HFF-Myc (cell line): ENCODE results near the gene HIVEP1.

Experiments used
- DNase-seq: peaks from one replicate; pipeline ENCODE4 v3.0.0-alpha.2; 2011; ENCODE audit warnings: low read depth; ENCODE audit errors: extremely low read depth
- H3K4me3 ChIP-seq: replicated peaks from 2 replicates; pipeline ENCODE4 v1.5.1; 2011; ENCODE audit warnings: low read depth, mild to moderate bottlenecking, control low read depth, low read length
- CTCF ChIP-seq: IDR thresholded peaks from 2 replicates; pipeline ENCODE4 v1.5.1; 2012; ENCODE audit warnings: mild to moderate bottlenecking, low read depth, low read length, control low read depth; ENCODE audit errors: missing control alignments

The HIVEP1 gene

DNA sequence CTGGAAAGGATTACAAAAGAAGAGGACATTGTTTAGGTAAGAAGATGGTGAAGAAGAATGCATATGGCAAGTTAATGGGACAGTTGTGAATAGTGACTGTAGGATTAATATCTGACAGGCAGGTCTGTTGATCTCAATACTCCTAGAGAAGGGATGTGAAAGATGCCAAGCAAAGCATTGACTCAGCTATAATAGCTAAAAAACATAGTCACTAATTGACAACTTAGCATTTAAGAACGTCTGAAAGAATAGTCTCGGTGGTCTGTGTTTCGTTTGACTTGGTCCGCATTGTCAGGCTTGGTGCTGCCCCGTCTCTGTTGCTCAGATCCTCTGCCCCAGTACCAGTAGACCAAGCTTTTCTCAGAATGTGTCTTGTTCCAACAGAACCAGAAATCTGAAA is 65.9 kb downstream of the HIVEP1 start:
- no peak overlapping the region for H3K4me3 ChIP-seq
- no peak for DNase-seq
- no peak for TF ChIP-seq CTCF

- no peak for TF ChIP-seq CTCF
- DNase-seq: no peak
- no peak overlapping the region for H3K4me3 ChIP-seq
These were observed 69.7 kb downstream of the HIVEP1 start for GRCh38 chr6:12081771-12082170.

DNA sequence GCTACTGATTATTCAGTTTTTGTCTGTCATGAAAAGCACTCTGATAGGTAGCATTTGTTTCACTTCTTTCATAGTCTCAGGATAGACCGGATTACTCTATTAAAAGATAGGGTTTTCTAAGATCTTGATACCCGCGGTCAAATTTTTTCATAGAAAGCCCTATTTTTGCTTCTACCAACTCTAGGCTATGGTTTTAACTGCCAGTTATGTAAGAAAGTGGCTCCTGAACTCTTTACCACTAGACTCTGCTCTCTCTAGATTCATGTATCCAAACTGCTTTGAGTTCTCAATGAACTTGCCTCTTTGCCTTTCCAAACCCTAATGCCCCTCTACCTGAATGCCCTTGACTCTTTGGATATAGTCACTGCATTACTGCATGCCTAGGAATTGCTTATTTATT is 70.3 kb downstream of the HIVEP1 start:
- TF ChIP-seq CTCF: no peak
- DNase-seq: no peak
- no peak overlapping the region for H3K4me3 ChIP-seq

DNA sequence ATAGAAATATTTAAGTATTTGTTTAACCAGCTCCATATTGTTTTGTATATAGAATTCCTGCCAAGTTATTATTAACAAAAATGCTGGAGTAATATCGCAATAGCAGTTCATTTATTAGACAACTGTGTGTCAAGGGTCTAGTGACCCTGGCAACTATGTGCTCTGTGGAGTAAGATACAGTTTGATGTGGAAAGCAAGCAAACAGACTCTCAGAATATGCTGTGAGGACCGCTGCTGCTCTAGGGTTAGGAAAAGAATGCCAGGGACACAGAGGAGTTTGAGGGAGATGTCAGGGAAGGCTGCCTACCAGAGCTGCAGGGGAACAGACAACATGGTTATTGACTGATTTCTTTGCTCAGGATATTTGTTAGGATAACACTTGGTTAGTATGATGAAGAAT is 71.2 kb downstream of the HIVEP1 start:
- DNase-seq: no peak
- H3K4me3 ChIP-seq: no peak overlapping the region
- no peak for TF ChIP-seq CTCF

DNA sequence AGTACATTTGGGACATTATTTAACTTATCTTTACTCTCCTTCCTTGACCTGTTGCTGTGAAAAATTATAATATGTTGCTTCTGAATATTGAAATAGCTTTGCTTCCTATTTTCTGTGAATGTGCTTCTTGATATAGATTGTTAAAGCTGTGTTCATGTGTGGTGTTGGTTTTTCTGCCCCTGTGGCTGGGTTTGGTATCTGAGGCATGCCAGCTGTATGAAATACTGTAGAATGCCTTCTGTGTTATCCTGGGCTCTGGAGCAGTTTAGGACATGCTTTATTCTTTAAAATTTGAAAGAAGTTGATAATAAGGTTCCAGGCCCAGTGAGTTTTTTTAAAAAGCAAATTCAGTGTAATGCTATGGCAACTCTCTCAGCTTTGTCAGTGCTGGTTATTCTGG is 71.7 kb downstream of the HIVEP1 start:
- TF ChIP-seq CTCF: no peak
- no peak overlapping the region for H3K4me3 ChIP-seq
- no peak for DNase-seq

DNA sequence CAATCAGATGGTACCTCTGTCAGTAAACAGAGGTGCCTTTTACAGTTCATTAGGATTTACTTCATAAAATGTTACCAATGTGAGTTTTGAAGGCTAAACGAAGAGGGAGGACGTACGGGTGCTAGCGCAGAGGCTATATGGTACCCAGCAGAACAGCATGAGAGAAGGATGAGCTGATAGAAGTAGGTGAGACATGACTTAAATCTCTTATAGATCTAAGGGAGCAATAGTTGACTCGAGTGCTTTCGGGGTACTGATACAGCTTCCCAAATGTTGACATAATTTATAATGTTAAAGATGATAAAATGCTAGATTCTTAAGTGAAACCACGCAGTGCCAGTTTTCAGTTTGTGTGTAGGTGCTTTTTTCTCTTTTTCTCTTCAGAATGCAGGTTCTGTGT is 72.6 kb downstream of the HIVEP1 start:
- no peak for DNase-seq
- TF ChIP-seq CTCF: no peak
- H3K4me3 ChIP-seq: no peak overlapping the region

- no peak for TF ChIP-seq CTCF
These were observed 76.4 kb downstream of the HIVEP1 start for GRCh38 chr6:12088531-12088930.

More at GRCh38 chr6:12088531-12088930, 76.4 kb downstream of the HIVEP1 start:
- no peak for DNase-seq
- H3K4me3 ChIP-seq: no peak overlapping the region
